GM12874 (cell line): ENCODE results near the gene TYW5.

Source experiments
- TF ChIP-seq, protein P1 (sequence below): IDR thresholded peaks from 2 replicates; pipeline ENCODE4 v1.5.1; 2011; ENCODE audit warnings: low read depth, mild to moderate bottlenecking, control low read depth, low read length, moderate library complexity; ENCODE audit not compliant: insufficient read depth

Gene TYW5

DNA sequence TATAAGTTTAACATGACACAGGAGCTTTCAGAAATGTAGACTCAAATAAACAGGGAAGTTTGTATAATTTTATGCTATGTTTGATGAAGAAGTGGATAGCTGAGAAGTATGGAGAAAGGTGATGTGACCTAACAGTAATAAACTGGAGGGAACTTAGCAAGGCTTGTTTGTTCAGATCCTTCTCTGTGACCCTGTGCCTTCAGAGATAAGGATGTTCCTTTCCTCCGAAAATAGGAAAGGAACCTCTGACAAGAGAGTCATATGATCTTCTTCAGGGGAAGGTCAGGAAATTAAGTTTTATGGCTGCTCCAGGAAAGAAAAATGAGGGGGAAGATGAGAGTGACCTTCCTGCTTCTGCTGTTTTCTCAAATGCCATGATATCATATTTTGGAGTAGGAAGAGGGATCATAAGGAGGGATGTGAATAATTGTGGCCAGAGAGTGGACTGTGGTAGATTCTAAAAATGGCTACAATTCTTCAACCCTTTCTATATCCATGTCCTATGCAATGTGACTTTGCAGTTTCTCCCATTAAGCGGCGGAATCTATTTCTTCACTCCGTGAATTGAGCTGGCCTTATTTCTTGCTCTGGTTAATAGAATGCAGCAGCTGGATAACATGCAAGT is 52.7 kb downstream of the TYW5 start:
- TF ChIP-seq, protein P1, sequence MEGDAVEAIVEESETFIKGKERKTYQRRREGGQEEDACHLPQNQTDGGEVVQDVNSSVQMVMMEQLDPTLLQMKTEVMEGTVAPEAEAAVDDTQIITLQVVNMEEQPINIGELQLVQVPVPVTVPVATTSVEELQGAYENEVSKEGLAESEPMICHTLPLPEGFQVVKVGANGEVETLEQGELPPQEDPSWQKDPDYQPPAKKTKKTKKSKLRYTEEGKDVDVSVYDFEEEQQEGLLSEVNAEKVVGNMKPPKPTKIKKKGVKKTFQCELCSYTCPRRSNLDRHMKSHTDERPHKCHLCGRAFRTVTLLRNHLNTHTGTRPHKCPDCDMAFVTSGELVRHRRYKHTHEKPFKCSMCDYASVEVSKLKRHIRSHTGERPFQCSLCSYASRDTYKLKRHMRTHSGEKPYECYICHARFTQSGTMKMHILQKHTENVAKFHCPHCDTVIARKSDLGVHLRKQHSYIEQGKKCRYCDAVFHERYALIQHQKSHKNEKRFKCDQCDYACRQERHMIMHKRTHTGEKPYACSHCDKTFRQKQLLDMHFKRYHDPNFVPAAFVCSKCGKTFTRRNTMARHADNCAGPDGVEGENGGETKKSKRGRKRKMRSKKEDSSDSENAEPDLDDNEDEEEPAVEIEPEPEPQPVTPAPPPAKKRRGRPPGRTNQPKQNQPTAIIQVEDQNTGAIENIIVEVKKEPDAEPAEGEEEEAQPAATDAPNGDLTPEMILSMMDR: no peak

DNA sequence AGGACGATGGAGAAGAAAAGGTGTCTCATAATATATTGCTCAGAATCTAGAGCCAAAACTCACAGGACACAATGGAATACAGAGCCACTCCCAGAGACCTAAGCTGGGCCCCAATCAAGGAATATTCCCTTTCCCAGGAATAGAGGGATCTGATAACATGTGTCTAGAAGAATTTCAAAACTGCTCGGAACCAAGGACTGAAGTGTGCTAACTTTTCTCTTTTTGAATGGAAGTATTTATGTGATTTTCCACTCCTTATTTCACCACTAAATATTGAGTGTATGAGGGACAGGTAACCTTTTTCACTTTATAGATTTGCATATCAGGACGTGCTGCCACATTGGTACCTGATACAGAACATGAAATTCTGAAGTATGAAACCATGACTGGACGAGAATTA is 53.3 kb downstream of the TYW5 start:
- TF ChIP-seq, protein P1: no peak

DNA sequence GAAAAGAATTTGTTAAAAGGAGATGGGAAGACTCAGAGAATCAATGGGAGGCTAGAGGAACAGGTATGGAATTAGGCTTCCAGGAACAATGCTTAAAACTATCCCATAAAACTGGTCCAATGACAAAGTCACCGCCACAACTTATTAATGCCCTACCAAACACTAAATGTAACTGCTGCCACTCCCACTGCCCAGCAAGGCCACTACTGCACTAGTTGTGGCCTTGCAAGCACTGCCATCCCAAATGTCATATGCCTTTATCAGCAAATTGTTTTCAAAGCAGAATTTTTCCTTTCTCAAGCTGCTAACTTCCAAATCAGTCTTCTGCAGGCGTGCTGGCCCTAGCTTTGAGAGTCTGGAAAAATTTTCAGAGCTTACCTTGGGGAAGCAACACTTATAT is 58.7 kb downstream of the TYW5 start:
- TF ChIP-seq, protein P1: no peak

DNA sequence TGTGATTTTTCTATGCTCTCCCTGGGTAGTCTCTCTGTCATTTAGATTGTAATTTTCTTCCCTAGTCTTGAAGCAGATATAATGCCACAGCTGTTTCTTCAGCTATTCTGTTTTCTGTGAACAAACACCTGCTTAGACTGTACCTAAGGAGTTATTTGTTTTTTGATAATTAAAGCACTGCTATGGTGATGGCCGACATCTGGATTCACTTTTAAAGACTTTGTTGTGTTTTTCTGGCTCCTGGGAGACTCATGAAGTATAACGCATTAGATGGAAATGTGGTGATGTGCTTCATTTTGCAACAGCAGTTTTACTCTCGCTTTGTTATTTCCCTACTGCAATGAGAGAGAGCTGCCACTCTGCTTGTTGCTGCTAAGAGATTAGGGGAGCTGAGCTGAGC is 59.9 kb downstream of the TYW5 start:
- TF ChIP-seq, protein P1: no peak

DNA sequence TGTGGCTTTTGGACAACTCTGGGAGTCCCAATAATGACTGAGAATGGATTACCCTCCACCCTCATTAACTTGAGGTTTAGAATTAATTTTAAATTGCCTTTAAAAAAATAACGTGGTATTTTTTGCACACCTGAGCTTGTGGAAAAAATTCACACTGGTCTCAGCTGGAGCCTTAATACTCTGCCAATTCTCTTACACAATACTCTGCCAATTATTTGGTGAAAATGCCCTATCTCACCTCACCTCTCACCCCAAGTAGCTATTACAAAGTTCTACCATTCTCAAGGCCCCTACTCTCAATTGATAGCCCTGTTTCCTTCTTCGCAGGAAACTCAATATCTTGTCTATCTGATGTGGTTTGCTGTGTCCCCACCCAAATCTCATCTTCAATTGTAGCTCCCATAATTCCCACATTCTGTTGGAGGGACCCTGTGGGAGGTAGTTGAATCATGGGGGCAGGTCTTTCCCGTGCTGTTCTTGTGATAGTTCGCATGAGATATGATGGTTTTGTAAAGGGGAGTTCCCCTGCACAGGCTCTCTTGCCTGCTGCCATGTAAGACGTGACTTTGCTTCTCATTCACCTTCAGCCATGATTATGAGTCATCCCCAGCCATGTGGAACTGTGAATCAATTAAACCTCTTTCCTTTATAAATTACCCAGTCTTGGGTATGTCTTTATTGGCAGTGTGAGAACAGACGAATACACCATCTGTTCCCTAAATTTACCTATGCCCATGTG is 71.6 kb downstream of the TYW5 start:
- TF ChIP-seq, protein P1: no peak

DNA sequence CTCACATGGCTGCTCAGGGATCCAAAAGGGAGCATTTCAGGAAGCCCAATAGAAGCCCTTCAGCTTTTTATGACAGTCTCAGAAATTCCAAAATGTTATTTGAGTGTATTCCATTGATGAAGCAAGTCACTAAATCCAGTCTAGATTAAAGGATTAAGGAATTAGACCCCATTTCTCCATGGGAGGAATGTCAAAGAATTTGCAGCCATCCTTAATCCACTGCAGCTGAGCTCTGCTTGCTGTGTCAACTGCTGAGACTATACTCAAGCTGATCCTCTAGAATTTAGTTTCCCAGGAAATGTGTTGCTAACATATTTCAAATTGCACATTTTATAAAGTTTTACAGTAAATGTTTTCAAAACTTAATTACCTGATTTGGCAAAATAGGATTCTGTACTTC is 72.6 kb downstream of the TYW5 start:
- TF ChIP-seq, protein P1: no peak
